SW480 (cell line): ENCODE data around the gene SYT1.

Experiments used
- DNase-seq: peaks from one replicate; pipeline ENCODE4 v3.0.0-alpha.2; 2016; ENCODE audit warnings: low spot score

The SYT1 gene

GRCh38 chr12:79296133-79296532 lies 431.6 kb downstream of the SYT1 start:
- DNase-seq: no peak

- DNase-seq: no peak
Observed at GRCh38 chr12:79296871-79297270, 432.3 kb downstream of the SYT1 start.

GRCh38 chr12:79298506-79298905 lies 433.9 kb downstream of the SYT1 start:
- no peak for DNase-seq

GRCh38 chr12:79299447-79300198 lies 435.0 kb downstream of the SYT1 start:
- no peak for DNase-seq

- no peak for DNase-seq
Observed at GRCh38 chr12:79300199-79300568, 435.6 kb downstream of the SYT1 start.

- no peak for DNase-seq
Observed at GRCh38 chr12:79301181-79301580, 436.6 kb downstream of the SYT1 start.

GRCh38 chr12:79302162-79302814 lies 437.7 kb downstream of the SYT1 start:
- no peak for DNase-seq

- DNase-seq: no peak
Observed at GRCh38 chr12:79307340-79307739, 442.8 kb downstream of the SYT1 start.

- no peak for DNase-seq
Observed at GRCh38 chr12:79309039-79309438, 444.5 kb downstream of the SYT1 start.

- no peak for DNase-seq
Observed at GRCh38 chr12:79317179-79317847, 452.7 kb downstream of the SYT1 start.

GRCh38 chr12:79322905-79323304 lies 458.3 kb downstream of the SYT1 start:
- no peak for DNase-seq

- DNase-seq: no peak
Observed at GRCh38 chr12:79324571-79324970, 460.0 kb downstream of the SYT1 start.

GRCh38 chr12:79326222-79326621 lies 461.6 kb downstream of the SYT1 start:
- DNase-seq: no peak

- no peak for DNase-seq
Observed at GRCh38 chr12:79326663-79327062, 462.1 kb downstream of the SYT1 start.

GRCh38 chr12:79327465-79327864 lies 462.9 kb downstream of the SYT1 start:
- DNase-seq: no peak

GRCh38 chr12:79329933-79330332 lies 465.4 kb downstream of the SYT1 start:
- DNase-seq: no peak

- DNase-seq: no peak
Observed at GRCh38 chr12:79331870-79332269, 467.3 kb downstream of the SYT1 start.

GRCh38 chr12:79333144-79333543 lies 468.6 kb downstream of the SYT1 start:
- DNase-seq: no peak

GRCh38 chr12:79337662-79338290 lies 473.2 kb downstream of the SYT1 start:
- DNase-seq: no peak

- peak; percentile 52 for DNase-seq
Observed at GRCh38 chr12:79344855-79345847, 480.6 kb downstream of the SYT1 start.

GRCh38 chr12:79347866-79348265 lies 483.3 kb downstream of the SYT1 start:
- DNase-seq: no peak

GRCh38 chr12:79351251-79351650 lies 486.7 kb downstream of the SYT1 start:
- DNase-seq: no peak
